GM06990 (cell line): ENCODE measurements around the gene VCP.

Experiments used
- DNase-seq: peaks from one replicate; pipeline ENCODE4 v3.0.0-alpha.2; 2011; ENCODE audit not compliant: insufficient read length; ENCODE audit errors: extremely low read depth
- H3K27me3 ChIP-seq: replicated peaks from 2 replicates; pipeline ENCODE4 v1.6.0; 2011; ENCODE audit warnings: low read length; ENCODE audit not compliant: control insufficient read depth, insufficient read depth
- H3K36me3 ChIP-seq: 2 replicates; pipeline ENCODE4 v1.5.1; 2011; ENCODE audit warnings: low read length; ENCODE audit not compliant: control insufficient read depth, insufficient read depth
- H3K4me3 ChIP-seq: replicated peaks from 2 replicates; pipeline ENCODE4 v1.5.1; 2011; ENCODE audit warnings: low read depth, mild to moderate bottlenecking, control low read depth, low read length
- CTCF ChIP-seq: IDR thresholded peaks from 2 replicates; pipeline ENCODE4 v1.5.1; 2011; ENCODE audit warnings: low read length, control low read depth, mild to moderate bottlenecking, inconsistent platforms; ENCODE audit not compliant: insufficient read depth, poor library complexity, severe bottlenecking

The VCP gene

GRCh38 chr9:35060548-35061207 lies 11.7 kb downstream of the VCP start:
- TF ChIP-seq CTCF, result no peak

GRCh38 chr9:35059438-35059837 lies 13.0 kb downstream of the VCP start:
- Histone ChIP-seq H3K36me3 (peaks cover 63% of the 10 kb centered on the region), H3K4me3 (no peak overlapping the region), H3K27me3 (no peaks in the 10 kb centered on the region)
- no peak for DNase-seq
- TF ChIP-seq CTCF, result no peak

More at GRCh38 chr9:35060548-35061207, 11.7 kb downstream of the VCP start:
- Histone ChIP-seq H3K27me3 (no peaks in the 10 kb centered on the region), H3K36me3 (peaks cover 72% of the 10 kb centered on the region), H3K4me3 (no peak overlapping the region)
- DNase-seq, result no peak

GRCh38 chr9:35057271-35057620 lies 15.2 kb downstream of the VCP start:
- DNase-seq, result no peak
- no peak for TF ChIP-seq CTCF
- Histone ChIP-seq H3K36me3 (peaks cover 47% of the 10 kb centered on the region), H3K4me3 (no peak overlapping the region), H3K27me3 (no peaks in the 10 kb centered on the region)

- TF ChIP-seq CTCF, result no peak
- Histone ChIP-seq H3K27me3 (no peaks in the 10 kb centered on the region), H3K4me3 (no peak overlapping the region), H3K36me3 (peaks cover 42% of the 10 kb centered on the region)
- DNase-seq, result no peak
Observed at GRCh38 chr9:35056571-35057270, 15.7 kb downstream of the VCP start.

GRCh38 chr9:35054871-35055644 lies 17.4 kb downstream of the VCP start:
- Histone ChIP-seq H3K4me3 (no peak overlapping the region), H3K36me3 (peaks cover 30% of the 10 kb centered on the region), H3K27me3 (no peaks in the 10 kb centered on the region)
- no peak for DNase-seq
- TF ChIP-seq CTCF, result no peak
